HEK293 (cell line): ENCODE results near the gene C1QTNF9B.

ENCODE experiments used
- CTCF ChIA-PET: fragments of 350-600 bp; formaldehyde crosslinking; extraction: SDS; loops from one replicate; lab custom pipeline; 2021; ENCODE audit warnings: antibody characterized with exemption; lab: Yijun Ruan, JAX
- POLR2A ChIA-PET: fragments of 300-600 bp; formaldehyde crosslinking; extraction: SDS; loops from one replicate; lab custom pipeline; 2020; ENCODE audit warnings: antibody characterized with exemption, inconsistent platforms; lab: Yijun Ruan, JAX
- H3K27ac ChIP-seq: fragments of 200-500 bp; sonication (Bioruptor generic); 2 replicates; pipeline ENCODE4 v1.5.1; 2014; ENCODE audit warnings: low read depth, low read length, control low read depth, inconsistent platforms; ENCODE audit errors: extremely low read depth
- H3K36me3 ChIP-seq, 2 experiments: fragments of 200-500 bp in 1 of 2; sonication (Bioruptor generic) in 1 of 2; 1 replicate in 1 of 2; 2 replicates in 1 of 2; pipeline ENCODE4 v1.5.1; 2014 to 2017; ENCODE audit warnings: inconsistent platforms in 2 of 2, low read length in 2 of 2; ENCODE audit not compliant: control insufficient read depth in 2 of 2, insufficient read depth in 1 of 2
- H3K4me1 ChIP-seq: fragments of 200-500 bp; sonication (Bioruptor generic); 2 replicates; pipeline ENCODE4 v1.5.1; 2014; ENCODE audit warnings: mild to moderate bottlenecking, low read length, inconsistent platforms; ENCODE audit not compliant: control insufficient read depth, insufficient read depth
- H3K4me3 ChIP-seq: 2 replicates; pipeline ENCODE4 v1.5.1; 2011; ENCODE audit warnings: low read depth, mild to moderate bottlenecking, control low read depth, low read length, moderate library complexity
- H3K9me3 ChIP-seq: fragments of 200-500 bp; sonication (Bioruptor generic); 2 replicates; pipeline ENCODE4 v1.5.1; 2014; ENCODE audit warnings: low read depth, low read length, inconsistent platforms; ENCODE audit not compliant: control insufficient read depth, insufficient read depth
- BCL11A ChIP-seq: fragments of 450-650 bp; formaldehyde crosslinking; IDR thresholded peaks from 2 replicates; pipeline ENCODE4 v1.5.1; 2016; ENCODE audit warnings: low read depth, missing biosample characterization, missing genetic modification characterization
- KLF17 ChIP-seq: fragments of 450-650 bp; formaldehyde crosslinking; IDR thresholded peaks from 2 replicates; pipeline ENCODE4 v1.5.1; 2016; ENCODE audit warnings: missing biosample characterization, missing genetic modification characterization
- PATZ1 ChIP-seq: fragments of 450-650 bp; formaldehyde crosslinking; IDR thresholded peaks from 2 replicates; pipeline ENCODE4 v1.5.1; 2016; ENCODE audit warnings: missing biosample characterization, missing genetic modification characterization
- YY1 ChIP-seq: fragments of 450-650 bp; formaldehyde crosslinking; IDR thresholded peaks from 2 replicates; pipeline ENCODE4 v1.5.1; 2018; ENCODE audit warnings: missing biosample characterization, missing genetic modification characterization
- ZBTB20 ChIP-seq: fragments of 450-650 bp; formaldehyde crosslinking; IDR thresholded peaks from 2 replicates; pipeline ENCODE4 v1.5.1; 2016; ENCODE audit warnings: missing biosample characterization, missing genetic modification characterization
- ZFP3 ChIP-seq: fragments of 450-650 bp; formaldehyde crosslinking; IDR thresholded peaks from 2 replicates; pipeline ENCODE4 v1.5.1; 2016; ENCODE audit warnings: low read depth, missing biosample characterization, missing genetic modification characterization
- ZIC2 ChIP-seq: fragments of 450-650 bp; formaldehyde crosslinking; IDR thresholded peaks from 2 replicates; pipeline ENCODE4 v1.5.1; 2016; ENCODE audit warnings: missing biosample characterization, missing genetic modification characterization
- ZNF138 ChIP-seq: fragments of 450-650 bp; formaldehyde crosslinking; IDR thresholded peaks from 2 replicates; pipeline ENCODE4 v1.5.1; 2016; ENCODE audit warnings: missing biosample characterization, missing genetic modification characterization, borderline replicate concordance
- ZNF26 ChIP-seq: fragments of 450-650 bp; formaldehyde crosslinking; IDR thresholded peaks from 2 replicates; pipeline ENCODE4 v1.5.1; 2016; ENCODE audit warnings: missing biosample characterization, missing genetic modification characterization
- ZNF37A ChIP-seq: fragments of 450-650 bp; IDR thresholded peaks from 2 replicates; pipeline ENCODE4 v1.5.1; 2018; ENCODE audit warnings: missing biosample characterization, missing genetic modification characterization
- ZNF488 ChIP-seq: fragments of 450-650 bp; formaldehyde crosslinking; IDR thresholded peaks from 2 replicates; pipeline ENCODE4 v1.5.1; 2016; ENCODE audit warnings: missing biosample characterization, missing genetic modification characterization
- ZNF510 ChIP-seq: fragments of 450-650 bp; formaldehyde crosslinking; IDR thresholded peaks from 2 replicates; pipeline ENCODE4 v1.5.1; 2018; ENCODE audit warnings: mild to moderate bottlenecking, missing genetic modification characterization, missing biosample characterization; ENCODE audit not compliant: insufficient replicate concordance
- ZNF514 ChIP-seq: fragments of 450-650 bp; formaldehyde crosslinking; IDR thresholded peaks from 2 replicates; pipeline ENCODE4 v1.5.1; 2016; ENCODE audit warnings: missing biosample characterization, missing genetic modification characterization
- ZNF623 ChIP-seq: fragments of 450-650 bp; formaldehyde crosslinking; IDR thresholded peaks from 2 replicates; pipeline ENCODE4 v1.5.1; 2016; ENCODE audit warnings: missing biosample characterization, missing genetic modification characterization
- ZNF670 ChIP-seq: fragments of 450-650 bp; formaldehyde crosslinking; IDR thresholded peaks from 2 replicates; pipeline ENCODE4 v1.5.1; 2016; ENCODE audit warnings: missing biosample characterization, missing genetic modification characterization, low read depth
- ZSCAN16 ChIP-seq: fragments of 450-650 bp; formaldehyde crosslinking; IDR thresholded peaks from 2 replicates; pipeline ENCODE4 v1.5.1; 2016; ENCODE audit warnings: missing biosample characterization, missing genetic modification characterization

Gene C1QTNF9B

GRCh38 chr13:23842406-23842805 is 54.9 kb downstream of the C1QTNF9B start:
- H3K9me3 ChIP-seq = no peaks in the 10 kb centered on the region
- no peak overlapping the region for H3K4me3 ChIP-seq
- H3K4me1 ChIP-seq = no peaks in the 10 kb centered on the region
- peaks cover 0 to 4% of the 10 kb centered on the region in 2 experiments; a peak in 1 of 3 replicates for H3K36me3 ChIP-seq
- CTCF ChIA-PET = interaction anchor here (0.6 kb wide), 1 partner anchor 940 kb away, joined by 3 read pairs; no protein-coding TSS in a partner anchor
- H3K27ac ChIP-seq = no peak overlapping the region
- TF ChIP-seq ZNF623 (tag by site-specific recombination) (no peak), ZFP3 (tag by site-specific recombination) (no peak), ZIC2 (tag by site-specific recombination) (no peak), ZNF510 (tag by site-specific recombination) (no peak), ZNF488 (no peak), PATZ1 (tag by site-specific recombination) (no peak), BCL11A (tag by site-specific recombination) (no peak), ZNF670 (tag by site-specific recombination) (no peak), ZNF514 (tag by site-specific recombination) (no peak), ZNF138 (tag by site-specific recombination) (no peak), ZSCAN16 (tag by site-specific recombination) (no peak), ZBTB20 (no peak), YY1 (tag by site-specific recombination) (no peak), ZNF37A (tag by site-specific recombination) (no peak), KLF17 (tag by site-specific recombination) (no peak), ZNF26 (no peak)
- TF ChIP-seq, all 188 proteins: peak for 0
- POLR2A ChIA-PET = no interaction called here
